Stimulated activated CD8-positive, alpha-beta memory T cell treated with anti-CD3 and anti-CD28 coated beads, Interleukin-15, amount 100 ng/mL, for 1 hour (primary cell): Measurements from ENCODE around the gene TMEM154.

ENCODE experiments used
- DNase-seq: peaks from one replicate; pipeline ENCODE4 v3.0.0-alpha.2; 2020; ENCODE audit warnings: low read depth

Gene TMEM154

DNA sequence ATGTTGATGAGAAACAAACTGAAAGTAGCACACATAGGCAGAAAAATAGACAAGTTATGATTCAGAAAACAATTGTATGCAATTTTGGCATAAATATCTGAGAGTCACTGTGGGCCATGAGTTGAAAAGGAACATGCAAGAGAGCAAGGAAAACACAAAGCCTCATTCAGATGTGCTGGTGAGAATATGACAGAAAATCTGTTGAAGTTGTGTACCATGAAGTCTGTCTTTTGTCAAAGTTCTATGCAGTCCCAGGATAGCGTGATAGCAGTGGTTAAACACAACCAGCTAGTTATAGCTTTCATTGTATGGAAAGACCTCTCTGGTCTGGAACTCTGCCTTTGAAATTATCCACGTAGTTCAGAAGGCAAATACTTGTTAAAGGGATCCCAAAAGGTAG is 53.0 kb downstream of the TMEM154 start:
- no peak for DNase-seq

GRCh38 chr4:152620915-152621314 is 58.9 kb downstream of the TMEM154 start:
- no peak for DNase-seq

DNA sequence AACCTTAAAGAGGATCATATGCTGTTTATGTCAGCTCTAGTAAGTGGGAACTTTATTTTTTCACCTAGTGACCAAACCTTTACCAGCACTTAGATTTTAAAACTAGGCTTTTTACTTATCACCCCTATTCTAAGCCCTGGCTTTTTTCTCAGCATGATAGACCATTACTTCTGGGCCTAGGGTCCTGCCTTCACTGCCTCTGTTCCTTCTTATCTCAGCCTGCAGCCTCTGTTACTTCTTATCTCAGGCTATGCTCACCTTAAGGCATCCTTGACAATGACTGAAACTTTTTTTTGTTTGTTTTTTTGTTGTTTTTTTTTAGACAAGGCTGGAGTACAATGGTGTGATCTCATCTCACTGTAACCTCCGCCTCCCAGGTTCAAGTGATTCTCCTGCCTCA is 59.6 kb downstream of the TMEM154 start:
- DNase-seq = no peak

- no peak for DNase-seq
These were observed 60.2 kb downstream of the TMEM154 start for GRCh38 chr4:152619556-152619955.

DNA sequence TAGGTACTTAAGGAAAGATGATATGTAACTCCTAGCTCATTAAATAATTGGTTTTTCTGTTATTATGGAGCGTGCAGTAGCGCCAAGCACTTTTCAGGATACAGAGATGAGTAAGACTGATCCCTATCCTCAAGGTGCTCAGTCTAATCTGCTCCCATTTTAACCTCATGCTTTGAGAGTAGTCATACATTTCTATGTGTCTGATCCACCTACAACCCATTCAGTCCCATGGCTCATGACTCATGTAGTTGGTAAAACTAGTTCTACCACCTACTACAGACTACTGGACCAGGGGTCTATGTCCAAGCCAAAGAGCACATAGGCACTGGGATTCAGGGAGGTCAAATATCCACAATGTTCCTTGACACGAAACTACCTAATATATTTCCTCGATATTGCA is 60.8 kb downstream of the TMEM154 start:
- no peak for DNase-seq

- DNase-seq = no peak
These were observed 63.0 kb downstream of the TMEM154 start for GRCh38 chr4:152616804-152617203.

GRCh38 chr4:152613841-152614721 is 65.7 kb downstream of the TMEM154 start:
- DNase-seq = no peak

- DNase-seq = no peak
These were observed 66.4 kb downstream of the TMEM154 start for GRCh38 chr4:152613351-152613750.

GRCh38 chr4:152610131-152610530 is 69.7 kb downstream of the TMEM154 start:
- no peak for DNase-seq

DNA sequence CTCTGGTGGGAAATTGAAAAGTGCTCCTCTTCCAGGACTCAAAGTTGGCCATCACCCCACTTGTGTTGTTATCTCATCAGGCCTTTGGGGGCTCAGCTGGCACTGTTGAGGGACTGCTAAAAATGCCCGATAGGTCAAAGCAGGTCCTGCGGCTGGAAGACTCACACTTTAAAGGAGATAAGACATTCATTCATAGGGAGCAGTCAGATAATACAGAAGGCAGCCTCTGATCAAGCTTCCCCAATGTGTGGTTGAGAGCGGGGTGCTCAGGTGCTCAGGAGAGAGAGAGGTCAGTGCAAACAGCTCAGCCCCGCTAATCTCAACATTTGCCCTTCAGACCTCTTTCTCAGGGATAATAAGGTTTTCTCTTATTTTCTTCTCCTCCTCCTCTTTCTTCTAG is 70.3 kb downstream of the TMEM154 start:
- DNase-seq = no peak

DNA sequence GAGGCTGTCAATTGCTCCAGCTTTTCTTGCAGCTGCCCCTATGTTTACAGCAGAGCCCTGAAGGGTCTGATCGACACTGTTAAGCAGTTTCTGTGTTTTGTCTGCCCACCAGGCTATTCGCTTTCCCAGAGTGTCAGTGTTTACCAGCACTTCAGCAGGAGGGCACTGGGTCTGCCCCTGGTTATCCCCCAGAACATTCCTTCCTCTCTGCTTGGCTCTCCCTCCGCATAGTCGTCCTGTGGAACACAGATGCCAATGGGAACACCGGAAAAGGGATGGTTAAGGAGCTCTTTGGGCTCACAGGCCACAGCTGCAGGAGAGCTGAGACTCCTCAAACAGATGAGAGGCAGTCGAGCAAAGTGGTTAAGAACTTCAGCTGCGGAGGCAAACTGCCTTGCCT is 72.6 kb downstream of the TMEM154 start:
- DNase-seq = no peak

DNA sequence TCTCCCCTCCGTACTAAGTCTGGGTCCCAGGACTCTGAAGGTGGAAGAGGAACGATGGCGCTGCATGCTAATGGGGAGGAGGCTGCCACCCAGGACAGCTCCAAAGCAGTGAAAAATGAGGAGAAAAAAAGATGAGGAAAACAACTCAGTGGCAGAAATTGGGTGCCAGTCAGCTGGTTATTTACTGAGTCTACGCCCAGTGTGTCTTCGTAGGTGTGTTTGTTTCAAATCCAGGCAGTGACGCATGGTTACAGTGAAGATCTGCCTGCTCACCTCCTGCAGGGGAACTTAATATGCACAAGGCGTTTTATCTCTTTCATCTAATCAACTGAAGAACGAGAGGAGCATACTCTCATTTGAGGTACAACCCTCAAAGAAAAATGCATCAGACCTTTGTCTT is 73.0 kb downstream of the TMEM154 start:
- DNase-seq = no peak

GRCh38 chr4:152605641-152606335 is 74.0 kb downstream of the TMEM154 start:
- DNase-seq = no peak

- DNase-seq = no peak
These were observed 74.8 kb downstream of the TMEM154 start for GRCh38 chr4:152605031-152605430.

DNA sequence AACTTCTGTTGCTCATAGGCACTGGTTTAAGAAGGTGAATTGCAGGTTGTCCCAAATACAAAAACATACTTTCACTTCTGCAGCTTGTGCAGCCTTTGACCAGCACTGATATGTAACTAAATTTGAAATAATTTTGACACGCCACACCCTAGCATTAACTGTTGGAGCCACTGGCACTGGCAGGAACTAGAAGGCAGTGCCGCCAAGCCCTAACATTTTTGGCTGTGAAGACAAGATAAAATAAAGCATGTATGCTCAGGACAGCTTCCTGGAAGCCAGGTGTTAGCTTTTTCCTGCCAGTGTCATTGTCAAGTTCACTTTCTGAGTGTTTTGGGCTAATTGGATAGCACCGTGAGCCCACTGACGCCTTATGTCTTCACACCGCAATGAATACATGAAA is 78.6 kb downstream of the TMEM154 start:
- no peak for DNase-seq

- DNase-seq = no peak
These were observed 80.2 kb downstream of the TMEM154 start for GRCh38 chr4:152599636-152600035.

GRCh38 chr4:152599095-152599494 is 80.7 kb downstream of the TMEM154 start:
- no peak for DNase-seq

DNA sequence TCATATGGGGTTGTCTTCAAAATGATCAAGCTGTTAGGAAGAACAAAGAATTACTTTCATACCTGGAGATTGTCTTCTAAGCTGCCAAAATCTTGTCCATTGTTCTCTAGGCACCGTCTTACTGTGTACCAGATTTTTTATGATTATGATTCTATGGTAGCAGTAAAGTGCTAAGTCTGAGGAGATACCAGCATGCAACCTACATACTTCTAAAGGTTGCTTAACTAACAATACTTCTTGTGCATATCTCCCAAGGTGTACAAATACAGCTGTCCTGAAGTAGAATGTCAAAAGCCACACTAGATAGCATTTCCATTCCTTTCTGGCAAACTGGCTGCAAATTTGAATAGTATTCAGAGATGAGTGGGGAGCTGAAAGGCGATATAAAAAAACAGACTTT is 81.3 kb downstream of the TMEM154 start:
- no peak for DNase-seq

DNA sequence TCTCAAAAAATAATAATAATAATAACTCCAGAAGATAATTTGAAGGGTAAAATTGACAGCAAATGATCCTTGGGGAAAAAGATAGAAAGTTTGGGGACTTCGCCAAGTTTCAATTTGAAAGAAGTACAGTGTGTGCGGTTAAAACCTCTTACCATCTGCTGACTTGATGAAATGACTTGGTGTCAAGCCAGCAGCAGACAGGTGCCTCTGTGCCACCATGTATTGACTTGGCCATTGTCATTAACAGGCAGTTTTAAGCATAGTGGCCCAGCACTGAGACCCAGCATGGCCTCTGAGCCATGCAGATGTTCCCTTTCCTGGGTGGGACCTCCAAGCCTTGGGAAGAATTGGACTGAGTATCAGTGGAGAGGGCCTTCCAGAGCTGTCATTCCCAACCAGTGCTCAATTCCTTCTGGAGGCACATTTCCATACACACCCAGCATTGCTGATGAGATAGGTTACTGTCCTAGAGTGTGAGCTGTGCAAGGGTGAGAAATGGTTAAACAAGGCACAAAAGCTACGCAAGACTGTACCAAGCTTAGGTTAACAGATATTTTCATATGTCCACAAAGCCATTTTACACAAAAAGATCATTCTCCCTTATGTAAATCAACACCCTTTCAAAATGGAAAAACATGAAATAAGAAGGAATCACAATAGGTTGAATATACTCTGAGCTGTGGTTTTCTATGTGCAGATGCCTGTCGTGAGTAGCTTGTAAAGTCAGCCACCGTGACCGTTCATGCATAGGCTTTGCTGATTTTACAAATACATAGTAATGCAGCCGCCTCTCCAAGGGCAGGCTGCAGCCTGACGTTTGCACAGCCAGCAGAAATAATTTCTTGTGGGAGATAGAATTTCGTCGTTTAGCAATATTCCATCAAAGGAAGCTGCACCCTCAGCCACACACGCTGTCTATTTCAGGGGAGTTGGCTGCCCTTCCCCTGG is 84.5 kb downstream of the TMEM154 start:
- no peak for DNase-seq

GRCh38 chr4:152594057-152594456 is 85.7 kb downstream of the TMEM154 start:
- DNase-seq = no peak

- DNase-seq = no peak
These were observed 87.9 kb downstream of the TMEM154 start for GRCh38 chr4:152591876-152592275.

DNA sequence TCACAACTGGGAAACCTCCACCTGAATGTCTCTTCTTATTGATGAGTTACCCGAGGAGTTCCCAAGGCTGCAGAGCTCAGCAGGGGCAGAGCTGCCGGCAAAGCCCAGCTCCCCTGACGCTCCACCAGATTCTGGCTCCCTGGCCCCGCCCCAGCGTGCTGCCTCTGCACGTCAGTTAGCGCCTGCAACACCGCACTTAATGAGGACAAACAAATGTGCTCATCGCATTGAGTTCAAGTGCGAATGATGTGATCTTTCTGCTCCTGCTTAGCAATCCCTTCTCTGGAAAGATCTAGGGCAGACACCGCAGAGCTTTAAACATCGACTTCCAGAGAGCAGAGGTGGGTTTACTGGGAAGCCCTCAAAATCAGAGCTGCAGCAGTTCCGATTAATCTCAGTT is 88.4 kb downstream of the TMEM154 start:
- no peak for DNase-seq
